NCI-H2107 treated with DMSO at 0.1 percent for 48 hours (cell line): ENCODE results near the gene PAPPA.

ENCODE experiments used
- DNase-seq: peaks from one replicate; lab custom pipeline; 2025; ENCODE audit not compliant: unreplicated experiment; lab: John Stamatoyannopoulos, UW

Gene PAPPA

DNA sequence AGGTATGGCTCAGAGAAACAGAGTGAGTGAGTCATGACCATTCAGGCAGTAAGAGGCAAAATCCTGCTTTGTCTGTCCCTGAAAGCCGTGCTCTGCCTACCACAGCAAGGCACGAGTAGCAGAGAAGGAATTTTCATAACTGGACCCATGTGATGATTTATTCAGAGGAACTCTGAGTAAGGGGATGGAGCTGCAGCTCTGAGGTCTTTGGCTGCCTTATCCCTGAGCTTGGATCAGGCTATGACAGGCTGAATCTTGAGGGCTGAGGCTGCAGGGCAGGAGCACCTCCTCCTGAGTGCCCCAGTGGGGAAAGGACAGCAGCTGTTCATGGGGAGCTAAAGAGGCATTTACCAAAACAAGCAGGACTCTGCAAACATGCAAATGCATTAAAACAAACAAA is 183.4 kb downstream of the PAPPA start:
- DNase-seq = no peak

- no peak for DNase-seq
Observed at GRCh38 chr9:116340270-116340669, 186.7 kb downstream of the PAPPA start.

GRCh38 chr9:116342061-116342460 is 188.5 kb downstream of the PAPPA start:
- DNase-seq = no peak

GRCh38 chr9:116342941-116343340 is 189.3 kb downstream of the PAPPA start:
- no peak for DNase-seq

DNA sequence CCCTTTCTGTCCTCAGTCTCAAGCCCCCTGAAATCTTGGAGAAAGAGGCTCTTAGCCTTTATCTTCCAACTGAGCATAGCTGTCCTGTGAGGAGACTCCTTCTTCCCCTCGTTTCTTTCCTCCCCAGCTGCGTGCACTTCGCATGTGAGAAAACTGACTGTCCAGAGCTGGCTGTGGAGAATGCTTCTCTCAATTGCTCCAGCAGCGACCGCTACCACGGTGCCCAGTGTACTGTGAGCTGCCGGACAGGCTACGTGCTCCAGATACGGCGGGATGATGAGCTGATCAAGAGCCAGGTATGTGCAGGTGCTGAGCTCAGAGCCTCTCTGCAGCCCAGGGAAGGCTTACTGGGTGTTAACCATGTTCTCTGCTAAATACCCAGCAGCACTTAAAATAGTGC is 190.8 kb downstream of the PAPPA start:
- no peak for DNase-seq

GRCh38 chr9:116345393-116345792 is 191.8 kb downstream of the PAPPA start:
- no peak for DNase-seq

- DNase-seq = no peak
Observed at GRCh38 chr9:116345817-116346216, 192.2 kb downstream of the PAPPA start.

GRCh38 chr9:116349684-116350083 is 196.1 kb downstream of the PAPPA start:
- DNase-seq = no peak

DNA sequence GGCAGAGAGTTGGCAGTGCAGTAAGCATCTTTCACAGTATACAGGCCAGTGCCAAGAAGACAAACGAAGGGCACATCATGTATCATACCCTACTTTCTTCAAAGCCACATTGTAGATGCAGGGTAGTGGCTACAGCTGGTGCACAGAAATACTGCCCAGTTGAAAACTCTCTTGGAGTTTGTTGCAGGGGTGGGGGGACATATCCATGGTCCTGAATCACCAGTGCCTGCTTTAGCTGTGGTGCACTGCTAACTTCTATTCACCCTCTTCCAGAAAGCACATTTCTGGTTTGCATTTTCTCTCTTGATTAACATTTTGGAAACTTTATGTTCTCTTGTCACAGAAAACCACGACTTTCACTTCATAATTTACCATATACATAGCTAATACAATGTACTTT is 196.6 kb downstream of the PAPPA start:
- no peak for DNase-seq

DNA sequence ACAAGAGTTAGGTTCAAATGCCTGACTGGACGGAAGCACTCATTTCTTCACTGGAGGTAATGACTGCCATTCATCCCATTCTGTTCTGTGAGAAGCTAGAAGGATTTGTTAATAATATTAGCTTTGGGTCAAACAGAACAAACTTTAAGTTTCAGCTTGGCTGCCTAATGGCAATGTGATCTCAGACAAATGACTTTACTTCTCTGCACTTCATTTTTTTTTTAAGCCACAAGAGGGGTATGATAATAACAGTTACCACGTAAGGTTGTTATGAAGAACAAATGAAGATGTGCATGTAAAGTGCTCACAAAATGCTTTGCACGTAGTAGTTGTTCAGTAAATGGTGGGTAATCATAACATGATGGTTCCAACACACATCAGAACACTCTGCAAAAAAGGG is 199.4 kb downstream of the PAPPA start:
- no peak for DNase-seq

GRCh38 chr9:116355153-116355921 is 201.7 kb downstream of the PAPPA start:
- no peak for DNase-seq

GRCh38 chr9:116358251-116358650 is 204.7 kb downstream of the PAPPA start:
- no peak for DNase-seq

DNA sequence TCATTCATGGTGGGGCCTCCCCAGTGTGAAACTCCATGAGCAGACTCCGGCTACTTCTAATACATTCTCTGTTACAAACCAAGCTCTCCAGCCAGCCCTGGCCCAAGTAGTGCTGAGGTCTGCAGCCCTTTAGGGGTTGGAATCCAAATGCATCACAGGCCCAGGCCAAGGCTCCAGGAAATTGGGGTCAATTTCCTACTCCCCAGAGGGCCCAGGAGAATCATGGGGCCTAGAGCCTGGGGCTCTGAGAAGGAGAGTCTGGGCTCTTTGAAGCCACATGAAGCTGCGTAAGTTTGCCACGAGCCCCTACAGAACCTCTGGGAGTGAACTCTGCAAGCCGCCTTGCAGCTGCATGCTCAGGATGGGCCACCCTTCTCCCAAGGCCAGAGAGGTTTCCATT is 206.4 kb downstream of the PAPPA start:
- no peak for DNase-seq

GRCh38 chr9:116360989-116361388 is 207.4 kb downstream of the PAPPA start:
- no peak for DNase-seq

DNA sequence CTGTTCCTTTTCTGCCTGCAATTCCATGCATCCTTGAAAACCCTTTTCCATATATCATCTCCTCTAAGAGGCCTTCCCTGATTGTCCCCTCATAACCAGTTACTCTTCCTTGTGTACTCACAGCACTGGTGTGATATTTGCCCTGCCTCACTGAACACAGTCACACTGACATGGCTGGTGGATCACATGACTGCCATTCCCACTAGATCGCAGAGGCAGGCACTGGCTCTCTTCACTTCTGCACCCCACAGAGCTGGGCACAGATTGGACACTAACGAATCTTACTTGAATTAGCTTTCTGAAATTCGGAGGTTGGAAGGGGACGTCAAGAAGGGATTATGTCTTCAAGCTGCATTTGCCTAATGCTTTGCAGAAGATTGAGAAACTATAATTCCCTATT is 208.0 kb downstream of the PAPPA start:
- DNase-seq = no peak

DNA sequence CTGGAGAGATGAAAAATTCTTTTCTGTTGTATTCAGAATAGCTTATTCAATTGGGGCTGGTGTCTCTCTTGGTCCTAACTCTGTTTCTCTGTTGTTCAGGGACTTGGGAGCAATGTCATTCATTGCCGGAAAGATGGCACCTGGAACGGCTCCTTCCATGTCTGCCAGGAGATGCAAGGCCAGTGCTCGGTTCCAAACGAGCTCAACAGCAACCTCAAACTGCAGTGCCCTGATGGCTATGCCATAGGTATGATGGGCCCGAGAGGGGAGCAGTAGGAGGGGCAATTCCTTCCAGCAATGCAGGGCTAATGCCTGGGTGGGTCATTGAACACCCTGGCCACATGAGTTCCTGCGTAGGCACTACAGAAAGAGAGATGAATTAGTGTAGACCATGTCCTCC is 208.9 kb downstream of the PAPPA start:
- no peak for DNase-seq

- DNase-seq = peak; percentile 67
Observed at GRCh38 chr9:116365056-116365471, 211.5 kb downstream of the PAPPA start.

GRCh38 chr9:116366241-116366640 is 212.7 kb downstream of the PAPPA start:
- DNase-seq = no peak

GRCh38 chr9:116368680-116369079 is 215.1 kb downstream of the PAPPA start:
- DNase-seq = peak; percentile 45

DNA sequence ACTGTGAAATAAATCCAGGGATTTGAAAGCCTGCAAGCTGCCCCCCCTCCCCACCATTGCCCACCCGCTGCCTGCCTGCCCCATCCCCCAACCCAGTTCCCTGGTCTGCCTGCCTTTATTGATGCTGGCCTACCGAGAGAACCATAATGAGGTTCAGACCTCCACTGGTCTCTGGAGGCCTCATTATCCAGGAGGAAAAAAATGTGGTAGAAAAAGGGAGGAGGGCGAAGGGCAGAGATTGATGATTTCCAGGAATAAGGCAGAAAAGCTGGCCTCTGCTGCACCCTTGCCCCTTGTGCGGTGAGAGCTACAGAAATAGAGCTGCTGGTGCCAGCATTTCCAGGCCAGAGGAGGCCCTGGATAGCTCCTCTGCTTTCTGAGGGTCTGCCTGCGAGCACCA is 216.1 kb downstream of the PAPPA start:
- no peak for DNase-seq

GRCh38 chr9:116370556-116370955 is 217.0 kb downstream of the PAPPA start:
- no peak for DNase-seq

DNA sequence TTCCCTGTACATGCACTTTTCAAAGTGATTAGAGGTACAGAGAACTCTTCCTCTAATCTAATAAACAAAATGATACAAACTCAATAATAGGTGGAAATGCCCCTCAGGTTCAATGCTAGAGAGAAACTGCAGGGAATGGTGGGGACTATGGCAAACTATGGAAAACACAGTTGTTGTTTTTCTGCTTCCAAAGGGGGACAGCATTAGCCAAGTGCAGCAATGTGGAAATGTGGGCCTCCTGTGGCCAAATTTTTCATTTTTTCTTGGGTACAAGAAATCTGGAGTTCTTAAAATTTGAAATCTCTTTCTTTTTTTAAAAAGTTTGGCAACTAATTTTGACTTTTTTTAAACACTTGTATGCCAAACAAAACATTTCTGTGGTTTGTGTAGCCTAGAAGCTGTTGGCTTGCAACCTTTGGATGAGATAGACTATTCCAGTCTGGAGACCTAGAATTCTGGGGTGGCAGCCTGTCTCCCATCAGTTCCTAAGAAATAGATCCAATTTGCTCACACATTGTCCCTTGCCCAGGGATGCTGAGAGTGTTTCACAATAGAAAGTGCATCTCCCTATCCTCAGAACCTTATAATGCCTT is 218.6 kb downstream of the PAPPA start:
- DNase-seq = no peak

DNA sequence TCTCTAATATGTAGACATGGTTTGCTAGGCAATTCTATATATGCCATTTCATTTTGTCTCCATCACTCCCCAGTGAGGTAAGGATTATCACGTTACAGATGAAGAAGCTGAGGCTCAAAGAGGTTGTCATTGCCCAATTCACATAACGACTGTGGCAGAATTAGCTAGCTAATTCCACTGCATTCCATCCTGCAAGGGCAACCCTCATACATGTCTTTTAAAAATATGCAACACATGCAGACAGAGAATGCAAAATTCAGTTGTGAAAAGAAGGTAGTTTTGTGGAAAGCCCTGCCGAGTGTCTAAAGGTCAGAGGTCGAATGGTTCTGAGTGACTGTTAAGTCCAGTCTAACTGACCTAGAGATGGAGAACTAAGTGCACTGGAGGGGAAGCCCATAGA is 219.2 kb downstream of the PAPPA start:
- no peak for DNase-seq
